Hematopoietic multipotent progenitor cell treated with erythropoietin and hydrocortisone succinate and interleukin-3 and kit ligand, for 4 days (in vitro differentiated cells): ENCODE results near the gene OR2F2.

Experiments
- DNase-seq: peaks from one replicate; pipeline ENCODE4 v3.0.0-alpha.2; 2015

The OR2F2 gene, protein sequence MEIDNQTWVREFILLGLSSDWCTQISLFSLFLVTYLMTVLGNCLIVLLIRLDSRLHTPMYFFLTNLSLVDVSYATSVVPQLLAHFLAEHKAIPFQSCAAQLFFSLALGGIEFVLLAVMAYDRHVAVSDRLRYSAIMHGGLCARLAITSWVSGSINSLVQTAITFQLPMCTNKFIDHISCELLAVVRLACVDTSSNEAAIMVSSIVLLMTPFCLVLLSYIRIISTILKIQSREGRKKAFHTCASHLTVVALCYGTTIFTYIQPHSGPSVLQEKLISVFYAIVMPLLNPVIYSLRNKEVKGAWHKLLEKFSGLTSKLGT

DNA sequence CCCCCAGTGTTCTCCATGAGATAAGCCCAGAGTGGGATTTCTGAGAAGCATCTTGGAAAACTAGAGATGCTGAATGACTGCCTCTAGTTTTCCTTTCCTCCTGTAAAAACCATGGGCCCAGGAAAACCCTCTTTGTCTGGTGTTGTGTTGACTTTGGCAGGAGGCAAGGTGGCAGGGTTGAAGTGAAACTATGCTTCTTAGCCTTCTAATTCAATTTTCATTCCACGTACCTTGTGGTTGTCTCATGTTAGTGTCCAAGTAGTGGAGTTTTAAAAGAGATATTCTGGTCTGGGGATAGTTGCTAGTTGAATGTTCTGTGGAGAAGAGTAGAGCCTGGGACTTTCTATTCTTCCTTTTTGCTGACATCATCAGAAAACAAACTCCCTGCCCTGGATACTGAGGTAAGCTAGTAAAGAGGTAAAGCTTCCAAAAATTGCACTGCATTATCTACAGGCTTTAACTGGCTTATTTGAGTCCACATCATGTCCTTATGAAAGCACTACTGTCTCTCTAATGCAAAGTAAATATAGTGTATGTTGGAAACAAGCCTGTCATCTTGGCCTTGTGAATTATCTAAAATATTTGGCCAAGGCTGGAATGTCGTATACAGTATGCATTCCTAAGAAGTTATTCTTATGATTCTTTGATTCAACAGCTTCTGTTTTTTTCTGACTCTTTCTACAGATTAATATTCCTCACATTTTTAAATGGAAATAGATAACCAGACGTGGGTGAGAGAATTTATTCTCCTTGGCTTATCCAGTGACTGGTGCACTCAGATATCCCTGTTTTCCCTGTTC, at the start of gene OR2F2:
OR2F2 (plus strand) TSS at position 708 of the 800 bp plus-strand sequence; CDS start at position 708, 0 bp downstream.
- no peak for DNase-seq

DNA sequence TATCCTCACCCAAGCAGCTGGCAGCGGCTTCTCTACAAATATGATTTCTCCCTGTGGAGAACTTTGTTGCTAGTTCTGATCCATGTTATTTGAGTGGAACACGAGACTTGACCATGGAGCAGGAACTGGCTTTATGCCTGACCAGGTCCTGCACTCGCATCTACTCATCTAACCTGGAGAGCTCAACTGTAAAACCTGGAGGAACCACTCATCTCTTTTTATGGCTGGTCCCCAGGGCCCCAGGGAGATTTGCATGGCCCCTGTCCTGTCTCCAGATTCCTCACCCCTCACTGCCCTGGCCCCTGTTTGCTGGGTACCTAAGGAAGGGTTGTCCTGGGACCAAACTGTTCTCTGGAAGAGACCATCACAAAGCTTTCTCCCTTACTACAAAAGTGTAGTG, 49.1 kb upstream of the OR2F2 start:
- DNase-seq, result no peak

DNA sequence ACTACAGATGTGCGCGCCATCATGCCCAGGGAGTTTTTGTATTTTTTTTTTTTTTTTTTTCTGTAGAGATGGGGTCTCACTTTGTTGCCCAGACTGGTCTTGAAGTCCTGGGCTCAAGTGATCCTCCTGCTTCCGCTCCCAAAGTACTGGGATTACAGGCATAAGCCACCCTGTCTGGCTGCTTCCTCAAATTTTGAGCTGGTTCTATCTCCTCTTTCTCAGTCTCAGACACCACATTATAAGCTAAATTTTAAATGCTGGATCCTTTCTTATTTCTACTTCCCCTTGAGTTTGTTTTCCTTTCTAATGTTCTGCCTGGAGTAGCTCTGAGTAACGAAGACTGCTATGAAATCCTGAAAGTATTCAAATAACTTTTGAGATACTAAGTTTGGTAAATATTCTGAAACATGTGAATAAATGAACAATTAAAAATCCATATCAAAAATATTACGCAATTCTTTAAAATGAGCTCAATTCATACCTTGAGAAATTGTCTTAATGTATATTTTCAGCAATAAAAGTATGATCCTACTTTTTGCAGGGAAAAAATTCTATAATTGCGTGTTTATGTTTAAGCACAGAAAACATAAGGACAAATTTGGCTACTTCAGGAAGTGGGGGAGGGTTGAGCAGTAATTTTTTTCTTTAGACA, 48.1 kb upstream of the OR2F2 start:
- DNase-seq, result peak; percentile 24

DNA sequence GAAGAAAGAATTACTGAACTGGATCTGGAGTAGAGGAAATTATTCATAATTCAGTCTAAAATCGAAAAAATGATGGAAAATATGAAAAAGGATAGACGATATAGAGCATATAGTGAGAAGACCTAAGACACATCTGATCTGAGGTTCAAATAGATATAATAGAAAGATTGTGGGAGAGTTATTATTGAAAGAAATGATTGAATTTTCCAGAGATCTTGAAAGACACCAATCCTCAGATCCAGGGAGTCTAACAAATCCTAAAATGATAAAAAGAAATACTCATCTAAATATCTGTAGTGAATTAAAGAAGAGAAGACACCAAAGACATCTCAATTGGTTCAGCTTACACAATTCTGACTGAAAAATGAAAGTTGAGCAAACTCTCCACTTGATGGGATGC, 46.0 kb upstream of the OR2F2 start:
- no peak for DNase-seq

DNA sequence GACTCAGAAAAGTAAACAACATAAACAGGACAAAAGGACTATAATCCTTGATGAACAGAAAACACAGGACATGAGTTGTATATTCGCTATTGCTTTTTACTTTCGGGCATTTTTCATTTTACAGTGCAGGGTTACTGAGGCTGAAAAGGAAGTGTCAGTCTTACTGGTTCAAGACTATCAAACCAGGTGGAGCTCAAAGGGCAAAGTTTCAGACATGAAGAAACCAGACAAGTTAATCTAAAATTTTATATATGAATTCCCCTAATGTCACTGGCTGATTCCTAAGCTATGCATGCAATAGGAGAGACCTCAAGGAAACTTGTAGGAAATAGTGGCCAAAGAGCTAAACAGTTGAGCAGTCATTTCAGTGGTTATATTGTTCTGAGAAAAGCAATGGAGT, 44.5 kb upstream of the OR2F2 start:
- DNase-seq, result no peak

DNA sequence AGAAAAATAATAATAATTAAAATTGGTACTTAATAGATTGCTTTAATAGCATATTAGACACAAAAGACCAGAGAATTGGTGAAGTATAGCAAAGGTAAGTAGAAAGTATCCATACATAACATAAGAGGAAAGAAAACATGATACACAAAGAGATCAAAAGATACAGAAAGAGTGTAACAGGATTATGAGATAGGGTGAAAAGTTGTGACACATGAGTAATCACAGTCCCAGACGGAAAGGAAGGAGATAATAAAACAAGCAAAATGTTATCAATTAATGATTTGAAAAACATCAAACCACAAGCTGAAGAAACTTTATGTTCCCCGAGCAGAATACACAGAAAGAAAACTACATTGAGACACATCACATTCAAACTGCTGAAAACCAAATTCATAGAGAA, 43.6 kb upstream of the OR2F2 start:
- DNase-seq, result no peak

DNA sequence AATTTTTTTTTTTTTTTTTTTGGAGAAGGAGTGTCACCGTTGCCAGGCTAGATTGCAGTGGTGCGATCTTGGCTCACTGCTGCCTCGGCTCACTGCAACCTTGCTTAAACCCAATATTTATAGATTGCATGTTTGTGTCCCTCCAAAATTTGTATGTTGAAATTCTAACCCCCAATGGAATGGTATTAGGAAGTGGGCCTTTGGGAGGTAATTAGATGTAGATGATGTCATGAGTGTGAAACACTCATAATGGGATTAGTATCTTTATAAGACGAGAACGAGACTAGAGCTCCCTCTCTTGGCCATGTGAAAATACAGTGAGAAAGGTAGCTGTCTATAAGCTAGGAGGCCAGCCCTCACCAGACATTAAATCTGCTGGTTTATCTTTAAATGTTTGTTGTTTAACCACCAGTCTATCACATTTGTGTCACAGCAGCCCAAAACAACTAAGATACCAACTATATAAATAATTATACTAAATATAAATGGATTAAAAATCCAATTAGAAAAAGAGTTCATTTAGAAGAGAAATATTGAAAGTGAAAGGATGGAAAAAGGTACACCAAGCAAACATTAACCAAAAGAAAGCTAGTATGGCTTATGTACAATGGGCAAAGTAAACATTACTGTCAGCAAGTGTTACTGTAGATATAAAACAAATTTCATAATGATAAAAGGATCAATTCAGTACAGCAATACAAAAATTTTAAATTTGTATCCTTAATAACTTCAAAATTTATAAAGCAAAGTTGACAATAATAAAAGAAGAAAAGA, 42.3 kb upstream of the OR2F2 start:
- peak; percentile 50 for DNase-seq

DNA sequence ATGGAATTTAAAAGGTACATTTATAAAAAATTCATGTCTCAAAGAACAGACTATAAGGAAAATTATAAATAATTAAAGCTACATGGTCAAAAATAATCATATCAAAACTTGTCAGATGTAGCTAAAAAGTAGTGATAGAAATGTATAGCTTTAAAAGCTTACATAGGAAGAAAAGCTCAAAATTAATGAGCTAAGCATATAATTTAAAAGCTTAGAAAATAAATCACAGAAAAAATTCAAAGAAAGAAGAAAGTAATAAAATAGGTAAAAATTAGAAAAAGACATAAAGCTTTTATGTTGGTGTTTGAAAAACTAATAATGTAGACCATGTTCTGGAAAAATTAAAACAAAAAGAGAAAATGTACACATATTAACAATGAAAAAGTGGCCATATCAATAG, 38.4 kb upstream of the OR2F2 start:
- no peak for DNase-seq

DNA sequence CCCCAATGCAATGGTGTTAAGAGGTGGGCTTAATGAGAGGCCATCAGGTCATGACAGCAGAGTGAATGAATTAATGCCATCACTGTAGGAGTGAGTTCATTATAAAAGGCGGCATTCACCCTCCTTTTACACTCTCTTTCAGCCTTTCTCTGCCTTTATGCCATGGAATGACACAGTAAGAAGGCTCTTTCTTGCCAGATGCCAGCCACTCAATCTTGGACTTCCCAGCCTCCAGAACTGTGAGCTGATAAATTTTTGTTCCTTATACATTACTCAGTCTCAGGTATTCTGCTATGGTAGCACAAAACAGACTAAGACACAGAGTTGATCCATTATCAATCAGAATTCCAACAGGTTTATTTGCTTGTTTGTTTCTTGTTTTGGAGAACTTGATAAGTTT, 36.2 kb upstream of the OR2F2 start:
- no peak for DNase-seq

DNA sequence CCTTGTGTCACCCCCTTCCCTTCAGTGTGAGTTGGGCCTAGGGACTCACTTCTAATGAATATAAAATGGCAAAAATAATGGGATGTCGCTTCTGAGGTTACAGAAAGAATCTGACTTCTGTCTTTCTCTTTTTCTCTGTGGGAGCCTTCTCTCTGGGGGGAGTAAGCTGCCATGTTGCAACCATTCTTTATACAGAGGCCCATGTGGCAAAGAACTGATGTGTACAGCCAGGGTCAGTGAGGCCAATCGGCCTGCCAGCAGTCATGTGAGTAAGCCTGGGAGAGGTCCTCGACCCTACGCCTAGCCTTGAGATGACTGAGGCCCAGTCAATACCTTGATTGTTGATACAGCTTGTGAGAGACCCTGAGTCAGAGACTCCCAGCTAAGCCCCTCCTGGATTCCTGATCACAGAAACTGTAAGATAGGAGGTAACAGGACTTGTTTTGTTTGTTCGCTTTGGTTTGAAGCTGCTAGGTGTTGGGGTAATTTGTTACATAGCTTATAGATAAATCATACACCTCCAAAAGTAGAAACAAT, 34.7 kb upstream of the OR2F2 start:
- no peak for DNase-seq

DNA sequence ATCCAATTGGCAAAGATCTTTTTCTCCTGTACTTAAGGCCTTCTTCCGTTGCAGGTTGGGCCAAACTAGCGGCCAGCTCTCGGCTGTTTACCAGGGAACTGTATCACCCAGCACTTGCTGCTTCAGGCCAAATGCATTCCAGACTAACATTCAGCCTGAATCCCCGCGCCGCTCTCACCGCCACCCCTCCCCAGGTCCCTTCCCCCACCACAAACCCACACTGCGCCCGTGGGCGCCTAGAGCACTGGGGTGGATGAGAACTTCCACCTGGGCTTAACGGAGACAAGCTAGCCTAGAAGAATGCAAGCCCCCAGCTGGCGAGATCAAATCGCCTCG, 33.7 kb upstream of the OR2F2 start:
- DNase-seq, result no peak

DNA sequence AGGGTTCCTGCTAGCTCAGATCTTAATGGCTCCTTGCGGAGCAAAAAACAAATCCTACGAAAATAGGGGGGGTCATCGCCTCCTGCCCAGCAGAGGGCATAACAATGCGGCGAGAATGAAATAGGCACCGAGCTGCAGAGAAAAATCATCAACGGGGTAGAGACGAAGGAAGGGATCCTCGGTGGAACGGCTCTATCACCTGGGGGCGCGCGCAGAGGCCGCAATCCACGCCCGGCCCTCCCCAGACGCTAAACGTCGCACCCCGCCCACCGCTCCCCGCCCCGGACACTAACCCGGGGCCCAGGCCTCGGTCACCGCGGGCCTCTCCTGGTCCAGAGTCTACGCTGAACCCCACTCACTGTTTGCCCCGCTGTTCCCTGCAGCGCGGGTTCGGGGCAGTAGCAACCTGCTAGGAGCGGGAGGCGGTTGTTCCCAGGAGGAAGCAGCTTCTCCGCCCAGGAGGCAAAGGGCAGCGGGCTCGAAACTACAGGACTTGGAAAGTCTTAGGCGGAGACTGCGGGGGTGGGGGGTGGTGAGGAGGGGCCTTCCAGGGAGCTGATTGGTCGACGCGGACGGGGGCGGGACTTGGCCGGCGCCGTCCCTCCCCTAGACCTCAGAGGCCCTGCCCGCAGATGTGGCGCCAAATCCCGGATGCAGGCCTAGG, 33.2 kb upstream of the OR2F2 start, which contains the start of gene TCAF1:
TCAF1 (minus strand) TSS at position 509 of the 664 bp plus-strand sequence. CDS start 25,568 bp downstream, outside the sequence.
- DNase-seq, result peak; percentile 98

DNA sequence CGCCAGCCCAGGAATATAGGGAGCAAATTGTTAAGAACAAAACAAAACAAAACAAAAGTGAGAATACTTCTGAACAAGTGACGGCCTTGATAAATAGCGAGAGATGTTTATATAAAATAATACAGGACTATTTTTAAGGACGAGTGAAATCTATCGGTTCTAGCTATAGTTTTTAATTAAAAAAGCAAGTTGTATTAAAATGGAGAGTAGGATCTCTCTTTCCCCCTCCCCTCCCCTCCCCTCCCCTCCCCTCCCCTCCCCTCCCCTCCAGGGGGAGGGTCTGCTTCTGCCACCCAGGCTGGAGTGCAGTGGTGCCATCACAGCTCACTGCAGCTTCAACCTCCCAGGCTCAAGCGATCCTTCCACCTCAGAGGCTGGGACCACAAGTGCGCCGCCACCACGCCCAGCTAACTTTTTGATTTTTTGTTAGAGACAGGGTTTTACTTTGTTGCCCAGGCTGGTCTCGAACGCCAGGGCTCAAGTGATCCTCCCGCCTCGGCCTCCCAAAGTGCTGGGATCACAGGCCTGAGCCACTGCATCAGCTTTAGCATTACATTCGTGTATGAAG, 32.6 kb upstream of the OR2F2 start:
- no peak for DNase-seq

DNA sequence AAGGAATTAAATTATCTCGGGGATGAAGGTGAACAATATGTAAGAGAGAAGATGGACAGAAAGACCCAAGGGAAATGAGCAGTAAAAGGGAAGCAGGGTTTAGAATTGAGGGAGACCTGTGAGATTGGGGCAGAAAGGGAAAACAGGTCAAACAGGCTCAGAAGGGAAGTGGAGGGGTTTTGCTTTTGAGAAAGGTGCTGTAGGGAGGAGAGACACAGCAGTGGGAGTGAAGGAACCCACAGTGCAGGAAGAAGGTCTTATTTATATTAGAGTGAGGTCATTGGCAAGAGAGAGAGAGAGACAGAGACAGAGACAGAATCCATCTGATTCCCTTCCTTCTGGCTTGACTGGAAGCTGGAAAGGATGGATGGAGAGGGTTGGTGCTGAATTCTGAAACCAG, 29.5 kb upstream of the OR2F2 start:
- no peak for DNase-seq

DNA sequence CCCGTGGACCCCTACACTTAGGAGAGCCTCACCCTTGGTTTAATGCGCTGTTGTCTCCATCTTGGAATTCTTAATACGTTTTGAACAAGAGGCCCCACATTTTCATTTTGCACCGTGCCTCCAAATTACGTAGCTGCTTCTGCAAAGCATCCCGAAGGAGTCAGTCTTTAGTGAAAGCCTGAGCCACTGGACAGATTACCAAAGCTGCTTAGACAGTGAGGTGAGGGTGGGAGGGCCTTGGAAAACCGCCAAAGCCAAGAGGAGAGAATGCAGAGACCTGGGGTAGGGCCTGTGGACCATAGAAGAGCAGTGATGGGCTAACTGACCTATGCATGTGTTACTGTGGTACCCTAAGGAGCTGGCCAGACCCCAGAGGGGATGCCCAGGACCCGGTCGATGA, 28.9 kb upstream of the OR2F2 start:
- DNase-seq, result no peak

DNA sequence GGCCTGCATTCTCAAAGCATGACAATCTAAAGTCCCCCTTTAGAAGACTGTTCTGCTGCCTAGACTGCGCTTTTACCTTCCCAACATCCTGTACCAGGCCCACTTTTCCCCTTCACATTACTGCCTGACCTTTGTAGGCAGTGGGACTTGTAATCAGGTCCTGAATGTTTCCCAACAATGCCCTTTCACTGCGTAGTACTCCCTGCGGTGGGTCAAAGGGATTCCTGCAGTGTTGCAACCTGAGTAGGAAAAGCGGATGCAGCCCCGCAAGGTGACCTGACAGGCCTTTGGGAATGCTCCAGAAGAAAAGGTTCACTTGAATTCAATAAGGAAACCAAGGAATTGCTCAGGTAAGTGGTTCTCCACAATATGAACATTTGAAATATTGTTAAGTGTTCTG, 28.1 kb upstream of the OR2F2 start:
- DNase-seq, result no peak

DNA sequence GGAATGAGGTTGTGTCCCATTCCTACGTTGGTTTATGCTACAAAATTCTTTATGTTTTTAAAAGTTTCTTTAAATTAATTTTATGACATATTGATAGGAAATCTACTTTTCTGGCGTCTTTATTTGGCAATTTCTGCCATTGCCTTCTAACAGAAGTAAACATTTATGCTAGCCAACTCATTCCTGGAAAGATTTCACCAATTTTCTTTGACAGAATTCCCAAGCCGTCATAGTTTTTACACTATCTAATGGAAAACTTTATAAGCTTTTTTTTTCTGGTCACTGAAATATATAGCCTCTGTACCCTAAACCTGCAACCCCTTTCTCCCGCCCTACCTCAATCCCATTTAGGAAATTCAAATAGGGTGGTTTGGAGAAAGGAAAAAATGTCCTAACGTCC, 26.9 kb upstream of the OR2F2 start:
- DNase-seq, result no peak

DNA sequence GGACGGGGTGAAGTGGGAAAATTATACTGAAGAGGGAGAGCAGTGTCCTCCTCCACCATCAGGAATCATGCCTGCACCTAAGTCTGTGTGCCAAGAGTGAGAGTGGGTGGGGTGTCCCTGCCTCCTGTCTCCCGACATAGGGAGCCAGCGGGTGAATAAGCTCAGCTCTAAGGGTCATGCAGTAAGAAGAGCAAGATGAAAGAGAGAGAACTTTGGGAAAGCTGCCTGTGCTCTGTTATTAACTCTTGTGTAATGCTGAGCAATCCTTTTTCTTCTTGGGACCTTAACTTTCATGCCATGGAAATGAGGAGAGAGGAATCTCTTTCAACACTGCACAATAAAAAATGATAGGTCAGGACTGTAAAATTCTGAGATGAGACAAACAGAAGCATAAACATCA, 25.2 kb upstream of the OR2F2 start:
- no peak for DNase-seq

DNA sequence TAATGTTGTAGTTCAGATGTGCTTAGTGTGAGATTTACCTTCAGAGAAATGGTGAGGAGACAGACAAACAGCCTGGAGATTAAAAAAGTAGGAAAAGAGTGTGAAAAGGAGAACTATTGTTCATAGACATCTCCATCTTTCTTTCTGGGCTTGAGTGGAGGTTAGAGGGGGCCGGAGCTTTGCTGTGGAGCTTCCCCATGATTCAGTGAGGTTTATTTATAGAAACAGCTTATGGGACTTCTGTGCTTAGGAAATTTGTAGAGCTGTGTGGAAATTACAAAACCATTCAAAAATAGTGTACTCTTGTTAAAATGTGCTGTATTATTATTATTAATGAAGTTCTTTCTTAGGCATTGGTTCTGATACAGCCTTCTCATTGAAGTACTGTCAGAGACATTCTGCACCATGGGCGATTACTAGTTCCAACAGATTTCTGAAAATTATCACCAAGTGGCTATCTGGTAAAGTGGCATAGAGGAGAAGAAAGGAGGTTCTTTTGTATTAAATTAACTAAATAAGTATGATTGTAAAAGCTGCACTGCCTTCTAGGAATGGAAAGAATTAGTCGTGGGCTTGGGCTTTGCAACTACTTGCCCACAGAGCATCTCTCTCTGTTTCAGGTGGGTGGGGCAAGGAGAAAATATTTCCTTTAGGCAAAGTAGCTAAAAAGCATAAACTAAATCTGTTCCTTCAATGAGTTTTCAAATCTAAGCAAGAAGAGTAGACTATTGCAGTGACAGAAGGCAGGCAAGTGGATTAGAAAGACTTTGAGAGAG, 24.4 kb upstream of the OR2F2 start:
- DNase-seq, result no peak

DNA sequence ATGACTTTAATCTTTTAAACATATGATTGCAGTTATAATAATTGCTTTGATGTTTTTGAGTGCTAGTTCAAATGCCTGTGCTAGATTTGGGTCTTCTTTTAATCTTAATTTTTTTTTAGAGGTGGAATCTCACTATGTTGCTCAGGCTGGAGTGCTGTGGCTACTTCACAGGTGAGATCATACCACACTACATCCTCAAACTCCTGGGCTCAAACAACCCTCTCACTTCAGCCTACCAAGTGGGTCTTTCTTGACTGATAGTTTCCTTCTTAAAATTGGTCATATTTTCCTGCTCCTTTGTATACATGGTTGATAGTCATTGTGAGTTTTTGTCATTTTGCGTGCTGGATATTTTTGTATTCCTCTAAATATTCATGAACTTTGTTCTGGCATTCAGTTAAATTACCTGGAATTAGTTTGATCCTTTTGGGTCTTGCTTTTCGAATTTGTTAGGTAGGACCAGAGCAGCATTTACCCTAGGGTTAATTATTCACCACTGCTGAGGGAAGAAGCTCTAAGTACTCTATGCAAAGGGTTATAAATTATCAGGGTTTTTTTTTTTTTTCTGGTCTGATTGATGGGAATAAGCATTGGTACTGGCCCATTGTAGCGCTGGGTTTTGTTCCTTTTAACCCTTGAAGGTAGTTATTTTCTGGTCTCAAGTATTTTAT, 21.0 kb upstream of the OR2F2 start:
- DNase-seq, result no peak
